ENCODE results near the gene CYP27A1. TPM values are rescaled to one million over a fixed set of nuclear protein-coding genes. Genes with fewer than 3 reads are reported as not detected.

Gene CYP27A1
- total RNA-seq, 1 donor, result 25.0 TPM

- DNase-seq (ENCODE audit: insufficient read length, low spot score, missing footprints), result no peak
- Histone ChIP-seq H3K36me3 (ENCODE audit: insufficient read depth, low read length) (no peaks in the 10 kb centered on the region), H3K9me3 (ENCODE audit: low read depth, low read length) (no peaks in the 10 kb centered on the region), H4K20me1 (ENCODE audit: insufficient read depth, low read length) (peaks cover 3% of the 10 kb centered on the region), H3K27ac (ENCODE audit: low read depth, low read length) (no peak overlapping the region), H3K4me1 (ENCODE audit: insufficient read depth, low read length) (no peaks in the 10 kb centered on the region), H3K4me3 (ENCODE audit: insufficient read depth, low read length) (no peak overlapping the region), H3K27me3 (ENCODE audit: insufficient read depth, low read length) (peaks cover 7% of the 10 kb centered on the region), H3K79me2 (ENCODE audit: insufficient read depth, low read length) (no peaks in the 10 kb centered on the region), H2AFZ (ENCODE audit: low read length) (no peak overlapping the region), H3K4me2 (ENCODE audit: insufficient read depth, low read length) (no peak overlapping the region)
- no peak for TF ChIP-seq CTCF (IDR thresholded peaks at IDR 0.05; ENCODE audit: extremely low read depth, low read depth, low read length)
These were observed 32.0 kb downstream of the CYP27A1 start for GRCh38 chr2:218813771-218814460.

GRCh38 chr2:218814540-218815243 lies 32.7 kb downstream of the CYP27A1 start:
- Histone ChIP-seq H2AFZ (ENCODE audit: low read length) (no peak overlapping the region), H4K20me1 (ENCODE audit: insufficient read depth, low read length) (peaks cover 3% of the 10 kb centered on the region), H3K4me3 (ENCODE audit: insufficient read depth, low read length) (no peak overlapping the region), H3K27me3 (ENCODE audit: insufficient read depth, low read length) (peaks cover under 1% of the 10 kb centered on the region), H3K9me3 (ENCODE audit: low read depth, low read length) (no peaks in the 10 kb centered on the region), H3K4me2 (ENCODE audit: insufficient read depth, low read length) (no peak overlapping the region), H3K4me1 (ENCODE audit: insufficient read depth, low read length) (no peaks in the 10 kb centered on the region), H3K27ac (ENCODE audit: low read depth, low read length) (no peak overlapping the region), H3K36me3 (ENCODE audit: insufficient read depth, low read length) (no peaks in the 10 kb centered on the region), H3K79me2 (ENCODE audit: insufficient read depth, low read length) (no peaks in the 10 kb centered on the region)
- DNase-seq (ENCODE audit: insufficient read length, low spot score, missing footprints), result no peak
- no peak for TF ChIP-seq CTCF (IDR thresholded peaks at IDR 0.05; ENCODE audit: extremely low read depth, low read depth, low read length)

GRCh38 chr2:218815244-218815637 lies 33.3 kb downstream of the CYP27A1 start:
- H3K4me3 ChIP-seq (ENCODE audit: insufficient read depth, low read length), result no peak overlapping the region
- no peak overlapping the region for H3K4me2 ChIP-seq (ENCODE audit: insufficient read depth, low read length)
- no peak for DNase-seq (ENCODE audit: insufficient read length, low spot score, missing footprints)
- TF ChIP-seq CTCF (IDR thresholded peaks at IDR 0.05; ENCODE audit: extremely low read depth, low read depth, low read length), result no peak
- no peaks in the 10 kb centered on the region for H3K9me3 ChIP-seq (ENCODE audit: low read depth, low read length)
- no peaks in the 10 kb centered on the region for H3K36me3 ChIP-seq (ENCODE audit: insufficient read depth, low read length)
- no peaks in the 10 kb centered on the region for H3K27me3 ChIP-seq (ENCODE audit: insufficient read depth, low read length)
- H3K79me2 ChIP-seq (ENCODE audit: insufficient read depth, low read length), result no peaks in the 10 kb centered on the region
- no peak overlapping the region for H2AFZ ChIP-seq (ENCODE audit: low read length)
- H4K20me1 ChIP-seq (ENCODE audit: insufficient read depth, low read length), result peaks cover 3% of the 10 kb centered on the region
- no peak overlapping the region for H3K27ac ChIP-seq (ENCODE audit: low read depth, low read length)
- no peaks in the 10 kb centered on the region for H3K4me1 ChIP-seq (ENCODE audit: insufficient read depth, low read length)

GRCh38 chr2:218815649-218816048 lies 33.7 kb downstream of the CYP27A1 start:
- Histone ChIP-seq H3K79me2 (ENCODE audit: insufficient read depth, low read length) (no peaks in the 10 kb centered on the region), H3K27ac (ENCODE audit: low read depth, low read length) (no peak overlapping the region), H2AFZ (ENCODE audit: low read length) (no peak overlapping the region), H3K4me3 (ENCODE audit: insufficient read depth, low read length) (no peak overlapping the region), H4K20me1 (ENCODE audit: insufficient read depth, low read length) (peaks cover 3% of the 10 kb centered on the region), H3K4me2 (ENCODE audit: insufficient read depth, low read length) (no peak overlapping the region), H3K9me3 (ENCODE audit: low read depth, low read length) (no peaks in the 10 kb centered on the region), H3K4me1 (ENCODE audit: insufficient read depth, low read length) (no peaks in the 10 kb centered on the region), H3K36me3 (ENCODE audit: insufficient read depth, low read length) (no peaks in the 10 kb centered on the region), H3K27me3 (ENCODE audit: insufficient read depth, low read length) (no peaks in the 10 kb centered on the region)
- peak; percentile 35 for DNase-seq (ENCODE audit: insufficient read length, low spot score, missing footprints)
- no peak for TF ChIP-seq CTCF (IDR thresholded peaks at IDR 0.05; ENCODE audit: extremely low read depth, low read depth, low read length)

All from osteoblast (primary cell).